Gastrocnemius medialis (tissue), 4 donors: ENCODE data around the gene RARA. TPM values are rescaled to one million over a fixed set of nuclear protein-coding genes. Genes with fewer than 3 reads are reported as not detected.

Experiments used
- ATAC-seq, 2 donors: fragments of 150-250 bp; one replicate each; pipeline ENCODE4 v1.9.1; 2016
- DNase-seq, 2 donors: peaks; one replicate each; pipeline ENCODE4 v3.0.0-alpha.2; 2019
- H3K27ac ChIP-seq, 4 donors: fragments of 200-600 bp; sonication (generic); 1 replicate in 1 of 4; 2 replicates in 3 of 4; pipeline ENCODE4 v1.5.1; 2016 to 2018; ENCODE audit warnings: mild to moderate bottlenecking in 2 of 4, moderate library complexity in 1 of 4
- H3K27me3 ChIP-seq, 3 donors: fragments of 200-600 bp; sonication (generic) in 2 of 3; 1 replicate in 1 of 3; 2 replicates in 2 of 3; pipeline versions ENCODE4 v1.5.1 to v1.6.0; 2016 to 2019; ENCODE audit warnings: mild to moderate bottlenecking in 1 of 3, moderate library complexity in 1 of 3
- H3K36me3 ChIP-seq, 2 donors: fragments of 200-600 bp; sonication (generic) in 1 of 2; one replicate each; pipeline ENCODE4 v1.5.1; 2017 to 2018
- H3K4me1 ChIP-seq, 2 donors: fragments of 200-600 bp; sonication (generic) in 1 of 2; one replicate each; pipeline ENCODE4 v1.5.1; 2016 to 2017; ENCODE audit warnings: mild to moderate bottlenecking in 2 of 2
- H3K4me3 ChIP-seq, 4 donors: fragments of 200-600 bp; sonication (generic) in 3 of 4; 1 replicate in 1 of 4; 2 replicates in 3 of 4; pipeline ENCODE4 v1.5.1; 2016 to 2019; ENCODE audit warnings: mild to moderate bottlenecking in 2 of 4
- H3K9me3 ChIP-seq, 3 donors: fragments of 200-600 bp; sonication (generic) in 2 of 3; 1 replicate in 1 of 3; 2 replicates in 2 of 3; pipeline ENCODE4 v1.5.1; 2016 to 2019
- CTCF ChIP-seq, 5 experiments: fragments of 450-650 bp in 3 of 5; fragments of 200-600 bp in 2 of 5; sonication (generic) in 2 of 5; IDR thresholded peaks in 4 of 5; conservative IDR thresholded peaks in 1 of 5; 1 replicate in 4 of 5; 2 replicates in 1 of 5; pipeline ENCODE4 v1.5.1; 2016 to 2019; ENCODE audit warnings: antibody characterized with exemption in 5 of 5, mild to moderate bottlenecking in 3 of 5, moderate library complexity in 3 of 5
- POLR2A ChIP-seq, 2 donors: fragments of 450-650 bp; IDR thresholded peaks; one replicate each; pipeline ENCODE4 v1.6.1; 2017; ENCODE audit warnings: antibody characterized with exemption in 2 of 2, mild to moderate bottlenecking in 2 of 2, moderate library complexity in 2 of 2
- in situ Hi-C, 4 donors: fragments of 200-750 bp; cut with MboI; loops; one replicate each; pipeline versions ENCODE4 v1.15.0 to v1.8.0; 2017; ENCODE audit warnings: low sequenced_read_pairs in 4 of 4
- intact Hi-C: fragments of 100-400 bp; cut with DNase I; formaldehyde crosslinking; loops from one replicate; pipeline ENCODE4 v1.15.1; 2023; ENCODE audit warnings: low total_unique reads
- total RNA-seq, 4 donors: library from RNA; depleted of rRNA; stranded (reverse); fragments of >200 nt; gene quantifications; one replicate each; pipeline versions ENCODE4 v1.1.0 to v1.2.3, GENCODE V29; 2016

Gene RARA
- total RNA-seq, 4 donors from 2014 or later = 20.3 to 67.0 (median 48.4) TPM

DNA sequence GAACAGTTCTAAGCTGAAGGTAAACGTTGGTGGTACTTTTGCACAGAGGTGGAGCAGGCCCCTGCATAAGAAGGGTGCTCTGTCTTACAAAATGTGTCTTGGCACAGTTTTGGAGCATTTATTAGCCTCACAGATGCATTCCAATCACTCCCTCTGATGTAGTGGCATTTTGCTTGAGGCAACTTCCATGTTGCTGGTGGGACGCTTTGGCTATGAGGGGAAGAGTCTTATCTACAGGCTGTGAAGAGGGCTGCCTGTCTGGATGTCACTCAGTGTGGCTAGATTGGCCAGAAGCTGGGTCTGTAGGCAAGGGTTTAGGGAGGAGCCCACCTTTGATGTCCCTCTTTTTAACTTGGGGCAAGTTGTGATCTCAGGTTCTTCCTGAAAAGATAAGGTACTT is 2.6 kb upstream of the RARA start:
- no peak for DNase-seq
- Histone ChIP-seq H3K4me1 (peaks cover 54 to 68% of the 10 kb centered on the region in 2 donors), H3K9me3 (no peaks in the 10 kb centered on the region), H3K4me3 (no peak overlapping the region), H3K36me3 (no peaks in the 10 kb centered on the region), H3K27ac (peak overlapping the region in 2 of 4 donors; percentile 95 to 100), H3K27me3 (no peaks in the 10 kb centered on the region)
- ATAC-seq = no peak
- TF ChIP-seq POLR2A (IDR thresholded peaks at IDR 0.05) = no peak
- TF ChIP-seq CTCF (IDR thresholded peaks at IDR 0.05 in 4 of 5, conservative IDR thresholded peaks at IDR 0.05 in 1 of 5) = no peak
- intact Hi-C loops = no loop called here
- in situ Hi-C loops = loop anchor here in 1 of 4 donors (10.0 kb wide), 1 partner anchor 108 kb away; the partner anchor contains the start of gene TOP2A

GRCh38 chr17:40307001-40307730 is 1.8 kb upstream of the RARA start:
- no peak overlapping the region for H3K4me3 ChIP-seq
- H3K27me3 ChIP-seq = no peaks in the 10 kb centered on the region
- peaks cover 62 to 76% of the 10 kb centered on the region in 2 donors for H3K4me1 ChIP-seq
- in situ Hi-C loops (loop anchor here in 1 of 4 donors (10.0 kb wide), 1 partner anchor 108 kb away; the partner anchor contains the start of gene TOP2A), intact Hi-C loops (no loop called here)
- DNase-seq (no peak), ATAC-seq (no peak)
- H3K36me3 ChIP-seq = no peaks in the 10 kb centered on the region
- peak overlapping the region; percentile 95 to 100 (median 98) for H3K27ac ChIP-seq
- TF ChIP-seq POLR2A (IDR thresholded peaks at IDR 0.05) (no peak), CTCF (IDR thresholded peaks at IDR 0.05 in 4 of 5, conservative IDR thresholded peaks at IDR 0.05 in 1 of 5) (no peak)
- H3K9me3 ChIP-seq = no peaks in the 10 kb centered on the region

- intact Hi-C loops = no loop called here
- TF ChIP-seq CTCF (IDR thresholded peaks at IDR 0.05 in 4 of 5, conservative IDR thresholded peaks at IDR 0.05 in 1 of 5) (no peak), POLR2A (IDR thresholded peaks at IDR 0.05) (no peak)
- in situ Hi-C loops = loop anchor here in 1 of 4 donors (10.0 kb wide), 1 partner anchor 107 kb away; the partner anchor contains the start of gene TOP2A
- H3K27me3 ChIP-seq = no peaks in the 10 kb centered on the region
- peaks cover 68 to 81% of the 10 kb centered on the region in 2 donors for H3K4me1 ChIP-seq
- no peaks in the 10 kb centered on the region for H3K9me3 ChIP-seq
- ATAC-seq (no peak), DNase-seq (no peak)
- H3K36me3 ChIP-seq = no peaks in the 10 kb centered on the region
- H3K27ac ChIP-seq = peak overlapping the region; percentile 95 to 100 (median 98)
- no peak overlapping the region for H3K4me3 ChIP-seq
Measured at GRCh38 chr17:40307740-40308239, 1.2 kb upstream of the RARA start.

- in situ Hi-C loops = loop anchor here in 1 of 4 donors (10.0 kb wide), 1 partner anchor 105 kb away; the partner anchor contains the start of gene TOP2A
- DNase-seq = peak in 1 of 2 donors; percentile 27
- intact Hi-C loops = loop anchor here (1.0 to 10.0 kb wide), 2 partner anchors 34 to 295 kb away; partner anchors contain the start of gene CSF3
Measured at GRCh38 chr17:40309949-40310510, 1.1 kb downstream of the RARA start.

More at GRCh38 chr17:40309949-40310510, 1.1 kb downstream of the RARA start:
- peaks cover 79 to 81% of the 10 kb centered on the region in 2 donors for H3K4me1 ChIP-seq
- TF ChIP-seq CTCF (IDR thresholded peaks at IDR 0.05 in 4 of 5, conservative IDR thresholded peaks at IDR 0.05 in 1 of 5) = no peak
- no peak for TF ChIP-seq POLR2A (IDR thresholded peaks at IDR 0.05)
- H3K4me3 ChIP-seq = peak overlapping the region in 1 of 4 donors; percentile 45
- no peaks in the 10 kb centered on the region for H3K9me3 ChIP-seq
- no peaks in the 10 kb centered on the region for H3K27me3 ChIP-seq
- peak overlapping the region; percentile 95 to 100 (median 98) for H3K27ac ChIP-seq
- no peaks in the 10 kb centered on the region for H3K36me3 ChIP-seq
- no peak for ATAC-seq
